Right ventricle myocardium inferior (tissue), 1 donor: ENCODE measurements around the gene CHST10. TPM values are rescaled to one million over a fixed set of nuclear protein-coding genes. Genes with fewer than 3 reads are reported as not detected.
"Not testable (repeated sequence)": the region's sequence is repeated elsewhere in the genome, so short reads cannot be mapped to it uniquely, and the experiment has no call there.

Experiments used
- ATAC-seq: fragments of 200-7000 bp; cut with Tn5 transposase; one replicate; pipeline ENCODE4 v1.9.1; 2020; ENCODE audit warnings: mild to moderate bottlenecking, moderate library complexity
- DNase-seq: peaks from one replicate; pipeline ENCODE4 v3.0.0; 2021; ENCODE audit errors: missing footprints
- intact Hi-C: fragments of 100-400 bp; cut with DNase I; formaldehyde crosslinking; loops from one replicate; pipeline ENCODE4 v1.11.0; 2022
- long read RNA-seq: library from polyadenylated mRNA; unstranded; transcript quantifications from one replicate; pipeline ENCODE4 v2.0.0, GENCODE V29; 2021
- total RNA-seq: library from RNA; stranded (reverse); fragmentation: NEBNext Ultra II Directional; extraction: Animal tissue kit (Norgen Biotek cat#: 25700); gene quantifications from one replicate; pipeline ENCODE4 v1.2.1, GENCODE V29; 2021
- donor health status: DM: no; HTN: yes; CAD: no; lungs with severe emphysema.

Gene CHST10
- total RNA-seq: 10.5 TPM
- long read RNA-seq, transcript CHST10-201 (7 exons, 2,842 nt): major isoform, 9 of 14 reads
- long read RNA-seq, partial matches to known transcripts: 0 of 14 reads
- long read RNA-seq, other reads (novel, unspliced or antisense): 5 of 14 reads

- ATAC-seq: peak; percentile 95
- intact Hi-C loops: loop anchor here (5.0 kb wide), 1 partner anchor 145 kb away; the partner anchor contains the start of gene PDCL3
Observed at GRCh38 chr2:100416935-100417710, at the start of gene CHST10. Gene CHST10, minus strand, starts transcription at chr2:100417668. Its CDS starts 10,993 bp downstream, at chr2:100406675.

GRCh38 chr2:100460904-100461530 lies 43.5 kb upstream of the CHST10 start:
- ATAC-seq (no peak), DNase-seq (no peak)
- intact Hi-C loops: no loop called here

More at GRCh38 chr2:100416935-100417710, at the start of gene CHST10:
- DNase-seq: peak; percentile 85

GRCh38 chr2:100456357-100456756 lies 38.9 kb upstream of the CHST10 start:
- ATAC-seq, DNase-seq, intact Hi-C loops: not testable (repeated sequence)

GRCh38 chr2:100453853-100454252 lies 36.4 kb upstream of the CHST10 start:
- intact Hi-C loops: no loop called here
- DNase-seq (no peak), ATAC-seq (no peak)

GRCh38 chr2:100451734-100452133 lies 34.3 kb upstream of the CHST10 start:
- ATAC-seq (no peak), DNase-seq (no peak)
- intact Hi-C loops: no loop called here

- ATAC-seq: no peak
- no peak for DNase-seq
- intact Hi-C loops: no loop called here
Observed at GRCh38 chr2:100451092-100451491, 33.6 kb upstream of the CHST10 start.

GRCh38 chr2:100446696-100447095 lies 29.2 kb upstream of the CHST10 start:
- no peak for DNase-seq
- intact Hi-C loops: no loop called here
- ATAC-seq: no peak

GRCh38 chr2:100437751-100438150 lies 20.3 kb upstream of the CHST10 start:
- DNase-seq (no peak), ATAC-seq (no peak)
- intact Hi-C loops: no loop called here

GRCh38 chr2:100429726-100430125 lies 12.3 kb upstream of the CHST10 start:
- no peak for DNase-seq
- no peak for ATAC-seq
- intact Hi-C loops: no loop called here

GRCh38 chr2:100427627-100428258 lies 10.3 kb upstream of the CHST10 start:
- ATAC-seq (peak; percentile 72), DNase-seq (no peak)
- intact Hi-C loops: no loop called here

GRCh38 chr2:100427111-100427510 lies 9.6 kb upstream of the CHST10 start:
- ATAC-seq: no peak

GRCh38 chr2:100426384-100426720 lies 8.9 kb upstream of the CHST10 start:
- intact Hi-C loops: no loop called here
- DNase-seq (no peak), ATAC-seq (no peak)

More at GRCh38 chr2:100427111-100427510, 9.6 kb upstream of the CHST10 start:
- intact Hi-C loops: no loop called here
- no peak for DNase-seq

GRCh38 chr2:100425573-100426383 lies 8.3 kb upstream of the CHST10 start:
- ATAC-seq (no peak), DNase-seq (no peak)
- intact Hi-C loops: no loop called here

- DNase-seq (no peak), ATAC-seq (no peak)
- intact Hi-C loops: no loop called here
Observed at GRCh38 chr2:100425107-100425506, 7.6 kb upstream of the CHST10 start.

- no peak for ATAC-seq
- intact Hi-C loops: no loop called here
- DNase-seq: no peak
Observed at GRCh38 chr2:100424277-100424875, 6.9 kb upstream of the CHST10 start.

GRCh38 chr2:100423631-100424030 lies 6.2 kb upstream of the CHST10 start:
- DNase-seq: no peak
- intact Hi-C loops: no loop called here
- no peak for ATAC-seq

- ATAC-seq (peak; percentile 55), DNase-seq (no peak)
- intact Hi-C loops: no loop called here
Observed at GRCh38 chr2:100422320-100423055, 5.0 kb upstream of the CHST10 start.

- ATAC-seq (no peak), DNase-seq (no peak)
- intact Hi-C loops: loop anchor here (5.0 kb wide), 1 partner anchor 142 kb away; the partner anchor contains the start of gene PDCL3
Observed at GRCh38 chr2:100419915-100420314, 2.4 kb upstream of the CHST10 start.
